Bone marrow (tissue), 2 donors: ENCODE results near the gene COPS3.

ENCODE experiments used
- DNase-seq, 2 donors: peaks; one replicate each; lab custom pipeline; 2025; lab: John Stamatoyannopoulos, UW

COPS3 gene

DNA sequence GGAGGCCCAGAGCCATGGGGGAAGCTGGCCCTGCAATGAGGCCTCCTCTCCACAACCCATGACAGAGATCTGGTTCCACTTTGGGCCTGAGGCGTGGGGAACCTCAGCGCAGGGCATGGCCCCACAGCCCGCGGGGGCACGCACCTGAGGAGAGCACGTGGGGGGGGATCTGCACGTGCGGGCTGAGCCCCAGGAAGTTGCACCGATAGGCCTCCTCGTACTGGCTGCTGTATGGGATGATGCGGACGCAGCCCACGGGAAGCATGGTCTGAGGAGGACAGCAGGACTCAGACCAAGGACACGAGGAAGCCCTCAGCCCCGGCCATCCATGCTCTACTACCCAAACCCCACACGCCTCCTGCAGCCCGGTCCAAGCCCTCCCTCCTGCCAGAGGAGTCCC is 64.8 kb downstream of the COPS3 start:
- no peak for DNase-seq

DNA sequence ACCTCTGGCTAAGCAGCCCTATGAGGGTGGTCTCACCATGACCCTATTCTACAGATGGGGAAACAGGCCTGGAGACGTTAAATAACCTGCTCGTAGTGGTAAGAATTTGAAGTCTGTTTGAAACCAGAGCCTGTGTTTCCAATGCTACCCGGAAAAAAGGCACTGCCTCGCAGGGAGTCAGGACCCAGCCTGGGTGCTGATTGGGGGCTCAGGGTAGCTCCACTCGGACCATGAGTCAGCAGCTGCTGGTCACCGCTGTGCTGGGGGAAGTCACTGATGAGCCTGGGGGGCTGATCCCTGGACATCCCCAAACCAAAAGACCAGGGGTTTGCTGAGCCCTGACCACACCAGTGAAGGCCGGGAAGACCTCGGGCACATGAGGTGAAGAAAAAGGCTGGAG is 65.5 kb downstream of the COPS3 start:
- DNase-seq, result no peak

DNA sequence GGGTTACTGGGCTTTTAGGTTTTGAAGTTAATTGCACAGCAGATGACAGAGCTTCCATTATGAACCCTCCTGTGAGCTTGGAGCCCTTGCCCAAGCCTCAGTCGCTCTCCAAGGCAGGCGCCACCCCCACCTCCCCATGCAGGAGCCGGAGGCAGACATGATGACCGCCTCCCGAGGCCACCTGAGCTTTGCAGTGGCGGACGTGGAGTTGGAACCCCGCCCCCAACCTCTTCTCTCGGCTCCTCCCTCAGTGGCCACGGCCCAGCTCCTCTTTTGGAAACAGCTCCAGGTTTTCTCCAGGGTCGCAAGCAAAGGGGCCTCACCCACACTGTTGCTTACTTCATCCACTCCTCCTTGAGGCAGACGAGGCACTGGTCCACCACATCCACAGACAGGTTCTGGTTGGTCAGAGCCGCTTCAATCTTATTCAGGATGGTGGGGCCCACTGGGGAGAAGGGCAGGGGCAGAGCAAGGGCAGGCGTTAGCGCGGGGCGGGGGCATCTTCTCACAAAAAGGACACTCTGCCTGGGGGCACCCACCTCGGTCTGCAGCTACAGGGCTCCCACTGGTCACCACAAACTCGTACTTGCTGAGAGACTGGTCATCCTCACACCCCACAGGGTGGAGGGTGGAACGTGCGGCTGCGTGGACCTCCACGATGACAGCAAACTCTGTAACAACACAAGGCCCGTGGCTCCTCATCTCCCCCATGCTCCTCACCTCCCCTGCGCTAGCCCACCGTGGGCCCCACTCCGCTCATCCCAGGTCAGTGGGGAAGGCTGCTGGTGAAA is 66.2 kb downstream of the COPS3 start:
- no peak for DNase-seq

DNA sequence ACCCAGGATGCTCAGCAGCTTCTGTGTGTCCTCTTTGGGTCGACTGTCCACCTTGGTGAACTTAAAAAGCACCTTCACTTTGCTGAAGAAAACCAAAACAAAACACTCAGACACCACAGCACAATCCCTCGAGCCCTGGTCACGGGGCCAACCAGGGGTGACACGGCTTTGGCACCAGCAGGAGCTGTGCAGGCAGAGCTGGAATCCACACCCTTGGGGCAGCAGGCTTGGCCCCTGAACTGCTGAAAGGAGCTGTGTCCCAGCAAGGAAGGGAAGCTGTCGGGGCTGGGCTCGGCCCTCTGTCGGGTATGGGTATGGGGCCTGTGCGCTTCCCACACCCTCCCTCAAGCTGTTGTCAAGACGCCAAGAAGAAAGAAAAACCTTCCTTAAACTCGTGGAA is 67.3 kb downstream of the COPS3 start:
- no peak for DNase-seq

DNA sequence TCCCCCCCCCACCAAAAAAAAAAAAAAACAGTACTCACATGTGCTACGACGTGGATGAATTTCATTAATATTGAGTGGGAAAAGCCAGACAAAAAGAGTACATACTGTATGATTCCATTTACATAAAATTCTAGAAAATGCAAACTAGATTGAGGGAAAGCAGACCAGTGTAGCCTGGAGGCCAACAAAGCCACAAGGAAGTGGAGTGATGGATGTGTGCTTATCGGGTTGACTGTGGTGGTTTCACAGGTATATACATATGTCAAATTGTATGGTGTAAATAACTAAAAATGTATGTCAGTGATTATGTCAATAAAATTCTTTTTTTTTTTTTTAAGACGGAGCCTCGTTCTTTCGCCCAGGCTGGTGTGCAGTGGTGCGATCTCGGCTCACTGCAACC is 73.0 kb downstream of the COPS3 start:
- DNase-seq, result no peak

DNA sequence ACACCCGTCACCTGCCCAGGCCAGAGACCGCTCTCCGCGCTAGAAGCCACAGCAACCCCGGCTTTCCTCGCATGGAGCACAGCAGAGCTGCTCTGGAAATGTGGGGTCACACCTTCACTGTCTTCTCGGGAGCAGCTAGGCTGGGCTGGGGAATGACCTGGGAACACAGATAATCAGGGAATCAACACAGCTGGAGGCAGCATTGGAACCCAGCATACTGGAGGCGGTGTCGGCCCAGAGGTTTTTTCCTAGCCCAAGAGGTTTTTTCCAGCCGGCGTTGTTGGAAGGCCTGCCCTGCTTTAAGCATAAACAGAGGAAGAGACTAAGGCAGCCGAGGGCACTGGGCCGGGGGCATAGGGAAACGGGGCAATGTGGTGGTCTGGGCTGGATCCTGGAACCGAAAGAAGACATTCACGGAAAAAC is 74.1 kb downstream of the COPS3 start:
- DNase-seq, result no peak

DNA sequence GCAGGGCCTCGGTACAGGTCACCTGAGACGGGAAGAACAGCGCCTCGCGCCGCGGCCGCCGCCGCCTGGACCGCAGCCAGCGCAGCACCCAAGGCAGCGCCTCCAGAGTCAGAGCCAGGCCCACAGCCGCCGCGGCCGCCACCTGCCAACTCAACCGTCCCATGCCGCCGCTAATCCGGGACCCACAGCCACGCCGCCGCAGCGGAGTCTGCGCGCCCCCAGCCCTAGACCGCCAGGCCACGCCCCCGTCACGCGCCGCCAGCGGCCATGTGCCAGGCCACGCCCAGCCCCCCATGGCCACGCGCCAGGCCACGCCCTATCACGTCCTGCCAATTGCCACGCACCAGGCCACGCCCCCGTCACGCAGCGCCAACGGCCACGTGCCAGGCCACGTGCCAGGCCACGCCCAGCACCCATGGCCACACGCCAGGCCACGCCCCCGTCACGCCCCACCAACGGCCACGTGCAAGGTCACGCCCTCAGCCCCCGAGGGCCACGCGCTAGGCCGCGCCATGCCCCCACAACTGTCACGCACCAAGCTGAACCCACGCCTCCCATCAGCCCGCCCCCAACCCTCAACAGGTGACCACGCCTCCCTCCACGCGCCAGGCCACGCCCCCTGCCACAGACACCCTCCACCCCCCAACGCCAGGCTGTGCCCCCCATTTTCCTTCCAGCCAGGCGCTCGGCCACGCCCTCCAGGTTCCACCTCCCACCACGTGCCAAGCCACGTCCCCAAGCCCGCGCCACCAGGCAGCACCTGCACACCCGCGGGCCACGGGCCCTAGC is 74.7 kb downstream of the COPS3 start, which contains the start of gene PLD6:
Gene PLD6, minus strand, starts transcription at position 210 of the 789 bp plus-strand sequence. Its CDS starts 47 bp downstream, at position 163.
- DNase-seq, result peak in 1 of 2 donors; percentile 21

DNA sequence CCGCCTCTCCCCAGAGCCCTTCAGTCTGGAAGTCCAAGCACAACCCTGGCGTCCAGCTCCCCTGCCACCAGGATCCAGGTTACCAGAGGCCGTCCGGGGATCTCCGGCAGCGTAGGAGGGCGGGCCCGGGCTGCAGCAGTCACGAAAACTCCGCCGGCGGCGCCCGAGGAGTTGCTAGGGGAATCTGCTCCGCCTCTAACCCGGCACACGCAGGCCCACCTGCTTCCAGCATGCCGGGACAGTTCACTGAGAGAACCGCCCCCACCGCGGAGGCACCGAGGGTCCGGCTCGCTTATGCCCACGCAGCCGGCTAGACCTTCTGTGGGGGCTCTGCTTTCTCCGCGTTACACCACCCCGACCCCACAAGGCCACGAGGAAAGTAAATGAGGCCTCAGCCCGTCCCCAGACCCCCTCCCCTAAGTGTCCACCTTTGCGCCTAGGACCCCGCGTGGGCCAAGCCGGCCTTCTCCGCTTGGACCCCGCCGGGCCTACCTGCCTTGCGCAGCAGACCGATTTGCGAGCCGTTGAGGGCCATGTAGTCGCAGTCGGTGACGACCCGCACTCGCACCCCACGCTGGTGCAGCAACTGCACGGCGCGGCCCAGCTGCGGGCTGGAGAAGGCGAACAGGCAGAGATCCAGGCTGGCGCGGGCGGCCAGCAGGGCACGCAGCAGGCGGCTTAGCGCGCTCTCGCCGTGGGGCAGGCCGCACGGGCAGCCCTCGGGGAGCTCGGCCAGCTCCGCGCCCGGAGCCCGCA is 75.5 kb downstream of the COPS3 start:
- DNase-seq, result no peak

DNA sequence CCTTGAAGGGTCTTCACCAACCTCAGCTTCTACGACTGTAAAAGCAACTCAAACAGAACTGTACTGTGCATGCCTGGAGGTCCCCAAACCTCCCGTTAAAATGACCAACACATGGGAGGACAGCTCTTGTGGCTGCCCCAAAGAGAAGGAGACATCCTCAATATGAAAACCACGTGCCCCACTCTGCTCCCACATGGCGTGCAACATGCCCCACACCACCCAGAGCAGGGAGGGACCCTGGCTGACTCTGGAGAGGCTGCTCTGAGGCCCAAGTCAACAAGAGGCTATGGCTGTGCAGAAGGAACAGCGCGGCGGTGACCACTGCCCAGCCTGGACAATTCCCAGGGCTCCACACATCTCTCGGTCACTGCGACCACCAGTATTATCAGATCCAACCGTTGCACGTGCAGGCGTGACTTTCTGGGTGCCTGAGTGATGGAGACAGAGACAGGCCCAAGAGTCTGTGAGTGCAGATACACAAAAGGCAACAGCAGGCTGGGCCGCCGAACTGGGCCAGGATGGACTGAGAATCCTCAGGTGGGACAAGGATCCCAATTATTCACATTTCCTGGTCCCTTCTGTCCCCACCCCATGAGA is 76.3 kb downstream of the COPS3 start:
- no peak for DNase-seq

DNA sequence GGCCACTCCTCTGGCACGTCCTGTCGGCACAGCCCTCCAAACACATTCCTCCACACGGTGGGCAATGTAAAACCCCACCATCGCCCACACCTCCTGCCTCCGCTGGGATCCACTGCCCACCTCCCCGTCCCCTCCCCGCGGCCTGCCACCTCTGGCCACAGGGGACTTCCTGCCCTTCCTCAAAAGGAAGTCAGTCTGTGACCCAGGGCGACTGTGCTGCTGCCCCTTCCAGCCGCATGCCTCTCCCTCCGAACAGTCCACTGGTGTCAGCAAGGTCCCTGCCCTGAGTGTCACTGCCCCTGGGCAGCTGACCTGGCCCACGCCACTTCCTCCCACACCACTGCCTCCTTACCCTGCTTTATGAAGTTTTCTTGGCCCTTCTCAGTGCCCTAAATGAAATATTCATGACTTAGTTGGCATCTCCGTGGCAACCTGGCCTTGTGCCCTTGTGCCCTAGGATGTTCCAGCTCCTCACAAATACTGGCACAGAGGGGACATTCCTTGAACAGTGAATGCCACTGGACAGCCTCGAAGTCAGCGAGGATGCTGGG is 76.9 kb downstream of the COPS3 start:
- no peak for DNase-seq

DNA sequence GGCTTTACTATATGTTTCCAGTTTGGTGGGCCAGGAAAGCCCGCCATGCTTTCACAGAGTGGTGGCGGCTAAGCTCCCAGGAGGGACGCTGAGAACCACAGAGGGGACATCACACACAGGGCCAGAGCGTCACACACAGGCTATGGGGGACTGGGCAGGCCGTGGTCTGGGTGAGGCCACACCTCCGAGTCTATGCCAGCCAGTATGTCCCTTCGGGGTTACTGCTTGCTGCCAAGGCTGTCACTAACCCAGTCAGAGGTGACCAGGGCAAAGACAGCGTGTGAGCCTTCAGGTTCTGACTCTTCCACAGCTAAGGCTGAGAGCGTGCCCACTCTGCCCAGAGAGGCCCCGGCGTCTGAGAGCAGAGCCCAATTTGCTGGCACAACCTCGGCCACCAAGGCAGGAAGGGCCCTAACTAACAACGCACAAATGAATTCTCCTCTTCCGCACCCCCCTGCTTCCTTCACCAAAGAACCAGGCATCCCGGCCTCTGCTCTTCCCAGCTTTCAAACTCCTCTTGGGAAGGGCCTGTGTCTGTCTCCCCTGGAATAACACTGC is 77.8 kb downstream of the COPS3 start:
- no peak for DNase-seq

DNA sequence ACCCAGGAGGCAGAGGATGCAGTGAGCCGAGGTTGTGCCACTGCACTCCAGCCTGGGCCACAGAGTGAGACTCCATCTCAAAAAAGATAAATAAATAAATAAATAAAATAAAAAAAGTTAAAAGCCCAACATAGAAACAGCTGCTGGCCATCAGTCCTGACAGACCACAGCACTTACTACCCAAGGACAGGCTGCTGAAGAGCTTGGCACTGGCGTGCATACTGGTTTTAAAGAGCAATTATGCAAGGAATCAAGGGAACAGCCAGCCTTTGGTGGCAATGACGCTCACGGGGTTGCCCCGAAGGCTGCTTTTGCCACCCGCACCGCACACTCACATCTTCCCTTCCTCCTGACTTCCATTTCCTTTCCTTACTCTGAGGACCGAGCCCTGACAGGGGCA is 79.1 kb downstream of the COPS3 start:
- no peak for DNase-seq

DNA sequence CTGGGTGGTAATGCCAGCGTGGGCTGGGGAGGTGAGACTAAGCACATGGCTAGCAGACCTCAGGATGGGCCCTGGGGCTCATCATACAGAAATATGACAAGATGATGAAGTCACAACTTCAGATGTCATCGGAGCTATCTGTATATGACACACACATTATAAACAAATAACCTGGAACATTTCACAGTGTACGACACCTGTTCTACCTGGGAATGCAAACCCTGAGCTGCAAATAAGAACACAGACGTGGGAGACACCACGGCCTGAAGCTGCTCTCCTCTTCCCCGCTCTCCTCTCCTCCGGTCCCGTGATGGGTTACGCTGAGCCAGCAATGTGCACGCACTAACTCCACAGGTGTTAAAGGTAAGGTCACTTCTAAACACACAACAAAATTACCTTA is 79.8 kb downstream of the COPS3 start:
- no peak for DNase-seq

DNA sequence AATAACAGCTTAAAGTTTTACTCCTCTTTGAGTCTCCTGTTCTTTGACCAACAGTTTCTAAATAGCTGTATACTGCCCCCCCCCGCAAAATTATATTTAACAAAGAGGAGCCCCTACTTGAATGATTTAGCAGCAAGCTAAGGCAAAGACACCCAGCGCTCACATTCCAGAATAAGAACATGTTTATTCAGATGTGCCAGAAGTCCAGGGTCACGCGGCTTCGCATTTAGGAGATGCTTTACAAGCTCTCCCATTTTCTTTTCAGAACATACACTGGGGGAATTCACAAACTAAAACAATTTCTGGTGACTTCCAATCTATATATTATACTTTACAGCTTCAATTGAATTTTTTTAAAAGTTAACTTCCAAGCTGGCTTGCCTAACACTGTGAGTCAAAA is 80.2 kb downstream of the COPS3 start:
- no peak for DNase-seq

DNA sequence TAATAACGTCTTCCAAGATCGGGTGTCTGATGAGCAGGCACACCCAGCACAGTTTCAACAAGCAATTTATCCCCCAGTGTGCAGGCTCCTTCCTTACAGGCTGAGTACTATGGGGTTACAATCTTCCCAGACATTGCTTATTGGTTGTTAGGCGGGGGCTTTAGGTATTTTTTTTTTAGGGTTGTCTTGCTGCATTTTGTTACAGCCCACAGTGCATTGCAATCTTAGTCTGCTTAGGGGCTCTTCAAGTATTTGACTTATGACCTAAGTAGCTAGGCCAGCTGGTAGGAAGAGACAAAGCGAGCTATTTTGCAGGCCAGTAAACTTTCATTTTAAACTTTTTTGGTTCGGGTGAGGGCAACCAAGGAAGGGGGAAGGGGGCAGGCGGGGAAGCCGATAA is 80.7 kb downstream of the COPS3 start:
- DNase-seq, result no peak

DNA sequence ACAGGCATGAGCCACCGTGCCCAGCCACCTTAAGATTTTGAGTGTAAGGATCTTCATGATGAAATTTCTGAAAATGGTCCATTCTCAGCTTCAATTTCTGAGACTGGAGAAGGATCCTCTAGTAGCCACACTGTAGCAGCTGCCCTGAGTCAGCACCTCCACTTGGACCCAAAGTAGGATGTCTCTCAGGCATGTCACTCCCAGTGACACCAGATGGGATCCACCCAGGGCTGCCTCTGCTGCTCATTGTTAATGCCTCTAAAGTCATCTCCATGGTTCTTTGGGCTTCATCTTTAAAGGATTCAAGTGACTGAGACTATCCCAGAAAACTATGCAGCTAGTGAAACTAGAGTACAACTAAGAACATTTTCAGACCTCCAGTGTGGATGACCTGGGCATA is 82.8 kb downstream of the COPS3 start:
- DNase-seq, result no peak

DNA sequence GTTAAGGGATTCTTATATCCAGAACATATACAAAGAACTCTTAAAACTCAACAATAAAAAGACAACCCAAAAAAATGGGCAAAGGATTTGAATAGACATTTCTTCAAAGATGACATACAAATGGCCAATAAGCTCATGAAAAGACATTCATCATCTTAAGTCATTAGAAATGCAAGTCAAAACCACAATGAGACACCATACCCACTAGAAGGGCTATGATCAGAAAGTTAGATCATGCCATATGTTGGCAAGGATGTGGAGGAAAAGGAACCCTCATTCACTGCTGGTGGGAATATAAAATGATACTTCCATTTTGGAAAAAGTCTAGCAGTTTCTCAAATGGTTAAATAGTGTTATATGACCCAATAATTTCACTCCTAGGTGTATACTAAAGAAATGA is 84.3 kb downstream of the COPS3 start:
- no peak for DNase-seq
